22Rv1 (cell line): ENCODE results near the gene SFSWAP.

Experiments
- ZFX ChIP-seq: fragments of 450-650 bp; IDR thresholded peaks from 2 replicates; pipeline ENCODE4 v1.6.1; 2017; ENCODE audit warnings: antibody characterized with exemption, borderline replicate concordance
- TF ChIP-seq, protein P1 (sequence below): fragments of 450-650 bp; IDR thresholded peaks from 2 replicates; pipeline ENCODE4 v1.5.1; 2017; ENCODE audit warnings: mild to moderate bottlenecking

DNA sequence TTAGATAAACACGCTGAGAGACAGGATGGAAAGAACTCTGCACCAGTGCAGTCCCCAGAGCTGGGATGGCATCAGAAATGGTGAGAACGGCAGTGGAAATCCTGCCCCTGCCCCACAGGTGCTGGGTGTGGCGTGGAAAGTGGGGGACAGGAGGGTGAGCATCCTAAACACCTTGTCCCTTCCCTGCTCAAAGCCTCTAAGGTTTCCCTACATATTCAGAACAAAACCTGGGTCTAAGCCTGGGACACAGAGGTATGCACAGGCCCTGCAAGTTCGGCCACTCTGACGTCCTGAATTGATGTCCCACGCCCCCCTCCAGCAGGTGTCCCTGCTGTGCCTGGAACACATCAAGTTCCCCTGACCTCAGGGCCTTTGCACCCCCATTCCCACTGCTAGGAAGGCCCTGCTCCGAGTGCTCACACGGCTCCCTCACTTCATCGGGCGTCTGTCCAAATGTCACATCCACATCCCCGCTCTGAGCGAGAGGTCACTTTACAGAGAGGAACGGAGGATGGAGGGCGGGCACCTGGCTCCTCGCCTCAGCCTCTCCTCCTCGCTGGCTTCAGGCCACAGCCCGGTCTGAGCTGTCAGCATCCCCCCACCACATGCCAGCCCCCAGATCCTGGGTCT lies 38.5 kb upstream of the SFSWAP start:
- TF ChIP-seq, protein P1, sequence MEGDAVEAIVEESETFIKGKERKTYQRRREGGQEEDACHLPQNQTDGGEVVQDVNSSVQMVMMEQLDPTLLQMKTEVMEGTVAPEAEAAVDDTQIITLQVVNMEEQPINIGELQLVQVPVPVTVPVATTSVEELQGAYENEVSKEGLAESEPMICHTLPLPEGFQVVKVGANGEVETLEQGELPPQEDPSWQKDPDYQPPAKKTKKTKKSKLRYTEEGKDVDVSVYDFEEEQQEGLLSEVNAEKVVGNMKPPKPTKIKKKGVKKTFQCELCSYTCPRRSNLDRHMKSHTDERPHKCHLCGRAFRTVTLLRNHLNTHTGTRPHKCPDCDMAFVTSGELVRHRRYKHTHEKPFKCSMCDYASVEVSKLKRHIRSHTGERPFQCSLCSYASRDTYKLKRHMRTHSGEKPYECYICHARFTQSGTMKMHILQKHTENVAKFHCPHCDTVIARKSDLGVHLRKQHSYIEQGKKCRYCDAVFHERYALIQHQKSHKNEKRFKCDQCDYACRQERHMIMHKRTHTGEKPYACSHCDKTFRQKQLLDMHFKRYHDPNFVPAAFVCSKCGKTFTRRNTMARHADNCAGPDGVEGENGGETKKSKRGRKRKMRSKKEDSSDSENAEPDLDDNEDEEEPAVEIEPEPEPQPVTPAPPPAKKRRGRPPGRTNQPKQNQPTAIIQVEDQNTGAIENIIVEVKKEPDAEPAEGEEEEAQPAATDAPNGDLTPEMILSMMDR, result no peak
- no peak for TF ChIP-seq ZFX
